GM21619 (cell line): Measurements from ENCODE around the gene EOLA1.
"Not testable (repeated sequence)": the region's sequence is repeated elsewhere in the genome, so short reads cannot be mapped to it uniquely, and the experiment has no call there.

Source experiments
- ATAC-seq: cut with Tn5 transposase; IDR thresholded peaks from one replicate; pipeline ENCODE4 v1.9.1; 2021; ENCODE audit not compliant: unreplicated experiment

The EOLA1 gene

GRCh38 chrX:149595214-149595613 is 54.4 kb downstream of the EOLA1 start, which contains the start of gene HSFX2:
TSS of gene HSFX2 (minus strand) at chrX:149595314. CDS start at chrX:149594700, 614 bp downstream.
- not testable (repeated sequence) for ATAC-seq

- ATAC-seq = not testable (repeated sequence)
Measured at GRCh38 chrX:149595943-149596342, 55.1 kb downstream of the EOLA1 start.
